ENCODE results near the gene TEX2.

TEX2 gene

GRCh38 chr17:64103391-64104364, 159.4 kb downstream of the TEX2 start:
- H3K9me3 ChIP-seq: no peaks in the 10 kb centered on the region
- TF ChIP-seq CTCF (IDR thresholded peaks at IDR 0.05; ENCODE audit: low read depth, low read length): no peak
- H3K27me3 ChIP-seq: no peaks in the 10 kb centered on the region
- no peak overlapping the region for H3K4me3 ChIP-seq (ENCODE audit: low read depth, low read length)
- no peaks in the 10 kb centered on the region for H3K36me3 ChIP-seq
- H3K4me1 ChIP-seq: no peaks in the 10 kb centered on the region
- DNase-seq: no peak

GRCh38 chr17:64102627-64103390, 160.3 kb downstream of the TEX2 start:
- no peaks in the 10 kb centered on the region for H3K9me3 ChIP-seq
- no peaks in the 10 kb centered on the region for H3K27me3 ChIP-seq
- no peak for TF ChIP-seq CTCF (IDR thresholded peaks at IDR 0.05; ENCODE audit: low read depth, low read length)
- H3K4me1 ChIP-seq: no peaks in the 10 kb centered on the region
- no peak for DNase-seq
- no peak overlapping the region for H3K4me3 ChIP-seq (ENCODE audit: low read depth, low read length)
- H3K36me3 ChIP-seq: no peaks in the 10 kb centered on the region

GRCh38 chr17:64099543-64099942, 163.5 kb downstream of the TEX2 start:
- no peak for DNase-seq
- no peak for TF ChIP-seq CTCF (IDR thresholded peaks at IDR 0.05; ENCODE audit: low read depth, low read length)
- no peaks in the 10 kb centered on the region for H3K36me3 ChIP-seq

More at GRCh38 chr17:64099543-64099942, 163.5 kb downstream of the TEX2 start:
- Histone ChIP-seq H3K9me3 (no peaks in the 10 kb centered on the region), H3K27me3 (no peaks in the 10 kb centered on the region), H3K4me1 (no peaks in the 10 kb centered on the region), H3K4me3 (ENCODE audit: low read depth, low read length) (no peak overlapping the region)
